ENCODE results near the gene TBX4.

The TBX4 gene

DNA sequence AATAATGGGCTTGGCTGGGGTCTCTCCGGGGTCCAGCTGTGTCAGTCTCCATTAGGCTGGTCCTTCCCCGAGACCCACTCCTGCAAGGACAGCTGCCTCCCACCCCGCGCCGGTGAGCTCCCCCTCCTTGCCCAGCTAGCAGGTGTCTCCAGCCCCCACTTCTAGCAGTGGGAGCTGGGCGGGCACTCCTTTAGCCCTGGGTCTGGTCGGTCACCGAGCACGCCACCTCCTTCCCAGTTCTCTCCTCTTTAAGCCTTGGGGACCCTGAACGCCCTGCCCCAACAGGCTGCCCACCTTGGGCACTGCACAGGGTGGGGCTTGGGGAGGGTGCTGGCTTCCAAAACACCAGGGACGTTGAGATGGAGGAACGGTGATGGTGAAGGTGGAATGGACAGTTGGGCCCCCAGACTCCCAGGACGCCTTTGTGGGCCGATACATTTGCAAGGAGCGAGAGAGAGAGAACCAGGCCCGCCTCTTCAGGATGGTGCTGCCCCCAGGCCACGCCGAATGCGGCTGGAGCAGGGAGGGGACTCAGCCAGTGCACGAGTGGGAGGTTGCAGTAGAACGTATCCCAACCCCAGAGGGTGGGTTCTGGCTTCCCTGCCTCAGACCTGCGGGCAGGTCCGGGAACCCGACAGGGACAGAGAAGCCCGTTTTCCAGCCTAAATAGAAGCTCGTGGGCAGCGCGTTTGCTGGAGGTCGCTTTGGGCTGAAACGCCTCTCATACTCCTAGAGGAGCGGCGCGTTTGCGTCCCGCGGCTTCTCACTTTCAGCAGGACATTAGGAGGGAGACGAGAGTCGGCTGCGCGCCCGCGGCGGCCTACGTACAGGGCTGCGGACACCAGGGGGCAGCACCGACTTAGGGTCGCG lies 41.8 kb upstream of the TBX4 start:
- DNase-seq (ENCODE audit: extremely low spot score), result peak; percentile 61
- POLR2A ChIA-PET, result no interaction called here
- TF ChIP-seq, protein P1, sequence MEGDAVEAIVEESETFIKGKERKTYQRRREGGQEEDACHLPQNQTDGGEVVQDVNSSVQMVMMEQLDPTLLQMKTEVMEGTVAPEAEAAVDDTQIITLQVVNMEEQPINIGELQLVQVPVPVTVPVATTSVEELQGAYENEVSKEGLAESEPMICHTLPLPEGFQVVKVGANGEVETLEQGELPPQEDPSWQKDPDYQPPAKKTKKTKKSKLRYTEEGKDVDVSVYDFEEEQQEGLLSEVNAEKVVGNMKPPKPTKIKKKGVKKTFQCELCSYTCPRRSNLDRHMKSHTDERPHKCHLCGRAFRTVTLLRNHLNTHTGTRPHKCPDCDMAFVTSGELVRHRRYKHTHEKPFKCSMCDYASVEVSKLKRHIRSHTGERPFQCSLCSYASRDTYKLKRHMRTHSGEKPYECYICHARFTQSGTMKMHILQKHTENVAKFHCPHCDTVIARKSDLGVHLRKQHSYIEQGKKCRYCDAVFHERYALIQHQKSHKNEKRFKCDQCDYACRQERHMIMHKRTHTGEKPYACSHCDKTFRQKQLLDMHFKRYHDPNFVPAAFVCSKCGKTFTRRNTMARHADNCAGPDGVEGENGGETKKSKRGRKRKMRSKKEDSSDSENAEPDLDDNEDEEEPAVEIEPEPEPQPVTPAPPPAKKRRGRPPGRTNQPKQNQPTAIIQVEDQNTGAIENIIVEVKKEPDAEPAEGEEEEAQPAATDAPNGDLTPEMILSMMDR (IDR thresholded peaks at IDR 0.05; ENCODE audit: control extremely low read depth, extremely low read depth, low read depth, missing control alignments), result peak; percentile 63
- CTCF ChIA-PET, result interaction anchor here (1.1 to 5.9 kb wide), 8 partner anchors 9 to 700 kb away, joined by 3 to 43 read pairs (median 3); no protein-coding TSS in a partner anchor

DNA sequence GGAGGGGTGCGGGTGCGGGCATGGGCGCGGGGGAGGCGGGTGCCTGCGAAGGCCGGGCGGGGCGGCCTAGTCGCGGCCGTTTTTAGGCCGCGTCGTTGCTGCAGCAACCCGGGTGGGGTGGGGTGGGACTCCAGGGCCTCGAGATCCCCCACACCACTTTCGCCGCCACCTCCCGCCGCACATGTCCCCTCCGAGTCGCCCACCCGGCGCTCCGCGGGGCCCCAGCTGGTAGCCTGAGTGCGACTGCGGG lies 41.3 kb upstream of the TBX4 start:
- CTCF ChIA-PET, result interaction anchor here (1.1 to 5.9 kb wide), 6 partner anchors 9 to 699 kb away, joined by 3 to 43 read pairs (median 4); no protein-coding TSS in a partner anchor
- TF ChIP-seq, protein P1 (IDR thresholded peaks at IDR 0.05; ENCODE audit: control extremely low read depth, extremely low read depth, low read depth, missing control alignments), result no peak
- DNase-seq (ENCODE audit: extremely low spot score), result no peak
- POLR2A ChIA-PET, result no interaction called here

GRCh38 chr17:61411261-61412142 lies 40.7 kb upstream of the TBX4 start:
- TF ChIP-seq, protein P1 (IDR thresholded peaks at IDR 0.05; ENCODE audit: control extremely low read depth, extremely low read depth, low read depth, missing control alignments), result no peak
- ChIA-PET POLR2A (no interaction called here), CTCF (interaction anchor here (0.6 to 5.9 kb wide), 38 partner anchors 9 to 702 kb away, joined by 3 to 43 read pairs (median 4); partner anchors contain the start of gene TBX2)
- DNase-seq (ENCODE audit: extremely low spot score), result peak; percentile 51

- DNase-seq (ENCODE audit: extremely low spot score), result peak; percentile 92
- TF ChIP-seq, protein P1 (IDR thresholded peaks at IDR 0.05; ENCODE audit: control extremely low read depth, extremely low read depth, low read depth, missing control alignments), result peak; percentile 89
- ChIA-PET CTCF (interaction anchor here (0.6 to 5.9 kb wide), 40 partner anchors 9 to 701 kb away, joined by 3 to 43 read pairs (median 4); partner anchors contain the start of gene TBX2), POLR2A (no interaction called here)
These were observed 39.9 kb upstream of the TBX4 start for GRCh38 chr17:61412143-61412859.

DNA sequence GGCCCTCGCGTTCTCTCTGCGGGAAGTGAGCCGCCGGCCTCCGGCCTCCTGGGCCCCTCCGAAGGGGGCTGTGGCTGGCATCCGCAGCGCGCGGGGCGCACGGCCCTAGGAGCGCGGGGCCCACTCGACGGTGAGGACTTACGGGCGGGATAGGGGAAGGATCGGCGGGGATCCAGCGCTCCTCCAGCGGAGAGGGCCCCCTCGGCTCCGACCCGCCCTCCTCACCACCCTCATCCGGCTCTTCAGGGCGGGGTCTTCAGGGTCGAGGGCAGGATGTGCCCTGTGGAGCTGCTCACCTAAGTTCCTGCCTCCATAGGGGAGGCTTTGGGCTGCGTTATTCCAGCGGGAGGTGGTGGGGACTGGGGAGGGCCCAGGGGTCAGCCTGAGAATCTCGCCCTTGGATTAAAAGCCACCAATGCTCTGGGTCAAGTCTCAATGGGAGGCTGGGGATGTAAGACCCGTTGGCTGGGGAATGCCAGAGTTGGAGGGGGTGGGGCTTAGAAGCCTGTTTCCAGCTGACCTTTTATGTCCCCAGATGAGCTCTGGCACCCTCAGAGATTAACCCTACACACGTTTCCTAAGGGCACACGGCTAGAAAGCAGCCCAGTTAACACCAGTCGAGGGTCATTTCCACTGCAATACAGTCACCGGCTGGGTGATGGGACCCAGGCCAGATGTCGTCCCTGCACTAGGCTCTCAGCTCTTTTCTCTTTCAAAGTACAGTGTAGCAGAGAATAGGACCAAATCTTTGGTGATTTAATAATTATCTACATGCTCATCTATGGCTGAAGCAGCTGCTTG lies 39.2 kb upstream of the TBX4 start:
- TF ChIP-seq, protein P1 (IDR thresholded peaks at IDR 0.05; ENCODE audit: control extremely low read depth, extremely low read depth, low read depth, missing control alignments), result no peak
- ChIA-PET POLR2A (no interaction called here), CTCF (interaction anchor here (0.7 to 5.9 kb wide), 22 partner anchors 8 to 697 kb away, joined by 3 to 43 read pairs (median 6); no protein-coding TSS in a partner anchor)
- DNase-seq (ENCODE audit: extremely low spot score), result no peak
